HCT116 (cell line): Measurements from ENCODE around the gene EPG5. TPM values are rescaled to one million over a fixed set of nuclear protein-coding genes. Genes with fewer than 3 reads are reported as not detected.

Source experiments
- ATAC-seq: fragments of 200-7000 bp; cut with Tn5 transposase; 2 replicates; pipeline ENCODE4 v1.9.1; 2020; ENCODE audit warnings: mild to moderate bottlenecking, moderate library complexity
- BruUV-seq: library from RNA; stranded (reverse); fragments of 400-500 nt; replicated peaks from 2 replicates; lab custom pipeline; 2021; lab: Mats Ljungman, UMichigan
- CTCF ChIA-PET: fragments of 300-600 bp; sonication (Branson Sonifier 250); formaldehyde crosslinking; loops from one replicate; lab custom pipeline; 2021; ENCODE audit warnings: antibody characterized with exemption; lab: Charles Lee
- POLR2A ChIA-PET: fragments of 300-600, 350-600 bp; sonication (Branson Sonifier 250); formaldehyde crosslinking; loops from one replicate; lab custom pipeline; 2021; ENCODE audit warnings: antibody characterized with exemption; lab: Charles Lee
- RAD21 ChIA-PET, 2 experiments: fragments of 300-600 bp; sonication (Branson Sonifier 250); formaldehyde crosslinking; loops; one replicate each; lab custom pipeline; 2023; ENCODE audit warnings: low total read pairs in 2 of 2; ENCODE audit not compliant: uncharacterized antibody in 2 of 2, unreplicated experiment in 2 of 2, low non-redundant PET in 1 of 2; lab: Charles Lee
- DNase-seq: peaks from one replicate; pipeline ENCODE4 v3.0.0-alpha.2; 2010; ENCODE audit warnings: low read depth, low spot score
- H2AFZ ChIP-seq: fragments of 200-600 bp; shearing (Covaris generic), sonication (generic); 2 replicates; pipeline ENCODE4 v1.6.1; 2017; ENCODE audit warnings: low read depth, mixed run types, mixed read lengths, antibody characterized with exemption, low read length; ENCODE audit not compliant: poor library complexity, severe bottlenecking
- H3K27ac ChIP-seq: 2 replicates; pipeline ENCODE4 v1.5.1; 2012; ENCODE audit warnings: low read depth, low read length
- H3K27me3 ChIP-seq: fragments of 200-600 bp; sonication (generic); 2 replicates; pipeline ENCODE4 v1.6.1; 2016; ENCODE audit warnings: mixed run types, low read length, mixed read lengths; ENCODE audit not compliant: insufficient read depth
- H3K36me3 ChIP-seq, 2 experiments: fragments of 200-500 bp in 1 of 2; fragments of 200-600 bp in 1 of 2; sonication (Bioruptor generic) in 1 of 2; sonication (generic) in 1 of 2; 2 replicates each; pipeline versions ENCODE4 v1.5.1 to v1.6.1; 2014 to 2016; ENCODE audit warnings: low read length in 2 of 2, inconsistent platforms in 1 of 2, mixed read lengths in 1 of 2, mixed run types in 1 of 2; ENCODE audit not compliant: insufficient read depth in 2 of 2, control insufficient read depth in 1 of 2
- H3K4me1 ChIP-seq, 2 experiments: fragments of 200-600 bp in 1 of 2; sonication (generic) in 1 of 2; 2 replicates each; pipeline versions ENCODE4 v1.5.1 to v1.6.1; 2012 to 2017; ENCODE audit warnings: low read length in 2 of 2, inconsistent platforms in 1 of 2, mild to moderate bottlenecking in 1 of 2, mixed read lengths in 1 of 2, mixed run types in 1 of 2, moderate library complexity in 1 of 2; ENCODE audit not compliant: insufficient read depth in 2 of 2, control insufficient read depth in 1 of 2
- H3K4me2 ChIP-seq: fragments of 200-600 bp; sonication (generic); 2 replicates; pipeline ENCODE4 v1.6.1; 2017; ENCODE audit warnings: mixed run types, low read length, mixed read lengths
- H3K4me3 ChIP-seq, 2 experiments: fragments of 200-600 bp in 1 of 2; sonication (generic) in 1 of 2; replicated peaks in 1 of 2; 2 replicates each; pipeline ENCODE4 v1.5.1; 2011 to 2016; ENCODE audit warnings: low read length in 2 of 2, control low read depth in 1 of 2, low read depth in 1 of 2, mild to moderate bottlenecking in 1 of 2, mixed read lengths in 1 of 2, mixed run types in 1 of 2
- H3K79me2 ChIP-seq: fragments of 200-600 bp; sonication (generic); 2 replicates; pipeline ENCODE4 v1.6.1; 2017; ENCODE audit warnings: mild to moderate bottlenecking, mixed run types, low read length, moderate library complexity, mixed read lengths; ENCODE audit not compliant: insufficient read depth
- H3K9ac ChIP-seq: fragments of 200-600 bp; sonication (generic); 2 replicates; pipeline ENCODE4 v1.6.1; 2016; ENCODE audit warnings: low read length, mixed read lengths
- H3K9me2 ChIP-seq: fragments of 200-600 bp; sonication (generic), shearing (Covaris generic); 2 replicates; pipeline ENCODE4 v1.6.1; 2017; ENCODE audit warnings: mixed run types, mild to moderate bottlenecking, moderate library complexity; ENCODE audit not compliant: insufficient read depth
- H3K9me3 ChIP-seq, 2 experiments: fragments of 200-500 bp in 1 of 2; fragments of 200-600 bp in 1 of 2; sonication (Bioruptor generic) in 1 of 2; sonication (generic) in 1 of 2; 2 replicates each; pipeline ENCODE4 v1.6.1; 2014 to 2017; ENCODE audit warnings: low read length in 2 of 2, mixed read lengths in 2 of 2, inconsistent platforms in 1 of 2, low read depth in 1 of 2, mild to moderate bottlenecking in 1 of 2, mixed run types in 1 of 2, moderate library complexity in 1 of 2; ENCODE audit not compliant: control insufficient read depth in 1 of 2, insufficient read depth in 1 of 2
- H4K20me1 ChIP-seq: fragments of 200-600 bp; sonication (generic), shearing (Covaris generic); 2 replicates; pipeline ENCODE4 v1.6.1; 2017; ENCODE audit warnings: mixed run types, mild to moderate bottlenecking, moderate library complexity; ENCODE audit not compliant: insufficient read depth
- CBX3 ChIP-seq: IDR thresholded peaks from 2 replicates; pipeline ENCODE4 v1.6.1; 2012; ENCODE audit warnings: low read depth
- CEBPB ChIP-seq: IDR thresholded peaks from 2 replicates; pipeline ENCODE4 v1.6.1; 2012; ENCODE audit warnings: low read depth
- CTCF ChIP-seq, 3 experiments: fragments of 200-600 bp in 1 of 3; sonication (generic) in 1 of 3; IDR thresholded peaks in 2 of 3; conservative IDR thresholded peaks in 1 of 3; 2 replicates each; pipeline ENCODE4 v1.5.1; 2012 to 2017; ENCODE audit warnings: low read depth in 2 of 3, low read length in 2 of 3, antibody characterized with exemption in 1 of 3, borderline replicate concordance in 1 of 3, control low read depth in 1 of 3, mild to moderate bottlenecking in 1 of 3, mixed read lengths in 1 of 3, mixed run types in 1 of 3, moderate library complexity in 1 of 3; ENCODE audit not compliant: insufficient read depth in 1 of 3
- EZH2phosphoT487 ChIP-seq: fragments of 200-600 bp; IDR thresholded peaks from 2 replicates; pipeline ENCODE4 v1.6.1; 2018; ENCODE audit warnings: antibody characterized with exemption, borderline replicate concordance
- FOSL1 ChIP-seq: IDR thresholded peaks from 2 replicates; pipeline ENCODE4 v1.6.1; 2012; ENCODE audit warnings: low read depth
- JUND ChIP-seq: IDR thresholded peaks from 2 replicates; pipeline ENCODE4 v1.6.1; 2012
- MAX ChIP-seq: IDR thresholded peaks from 2 replicates; pipeline ENCODE4 v1.6.1; 2012
- POLR2A ChIP-seq: IDR thresholded peaks from 2 replicates; pipeline ENCODE4 v1.7.0; 2011; ENCODE audit warnings: borderline replicate concordance; ENCODE audit not compliant: insufficient read depth, insufficient read length; ENCODE audit errors: extremely low read depth
- POLR2AphosphoS5 ChIP-seq: IDR thresholded peaks from 2 replicates; pipeline ENCODE4 v1.6.1; 2011; ENCODE audit warnings: mild to moderate bottlenecking, low read depth, low read length, moderate library complexity
- RAD21 ChIP-seq: IDR thresholded peaks from 2 replicates; pipeline ENCODE4 v1.6.1; 2012; ENCODE audit warnings: low read depth, mild to moderate bottlenecking
- SIN3A ChIP-seq: IDR thresholded peaks from 2 replicates; pipeline ENCODE4 v1.6.1; 2012; ENCODE audit warnings: low read depth
- SP1 ChIP-seq: IDR thresholded peaks from 2 replicates; pipeline ENCODE4 v1.6.1; 2012; ENCODE audit warnings: low read depth
- SRF ChIP-seq: IDR thresholded peaks from 2 replicates; pipeline ENCODE4 v1.6.1; 2012; ENCODE audit warnings: low read depth
- TCF7L2 ChIP-seq: IDR thresholded peaks from 2 replicates; pipeline ENCODE4 v1.7.0; 2011; ENCODE audit warnings: borderline replicate concordance, inconsistent platforms; ENCODE audit not compliant: insufficient read depth, insufficient read length; ENCODE audit errors: extremely low read depth
- YY1 ChIP-seq: IDR thresholded peaks from 2 replicates; pipeline ENCODE4 v1.6.1; 2011; ENCODE audit warnings: low read length, low read depth, moderate library complexity, mild to moderate bottlenecking; ENCODE audit not compliant: insufficient replicate concordance; ENCODE audit errors: extremely low read depth
- ZFX ChIP-seq: fragments of 450-650 bp; IDR thresholded peaks from 2 replicates; pipeline ENCODE4 v1.6.1; 2017
- ZNF274 ChIP-seq: fragments of 200-500 bp; sonication (Bioruptor generic); IDR thresholded peaks from 2 replicates; pipeline ENCODE4 v1.6.1; 2014; ENCODE audit warnings: mild to moderate bottlenecking, low read depth, low read length, inconsistent platforms
- intact Hi-C: fragments of 100-400 bp; cut with micrococcal nuclease; formaldehyde crosslinking; loops from 2 replicates; pipeline ENCODE4 v1.10.0; 2022
- total RNA-seq: library from RNA; stranded (reverse); gene quantifications from one replicate; pipeline ENCODE4 v1.2.1, GENCODE V29; 2021; ENCODE audit not compliant: unreplicated experiment
- TF ChIP-seq, protein P1 (sequence below): IDR thresholded peaks from 2 replicates; pipeline ENCODE4 v1.6.1; 2012

EPG5 gene
- total RNA-seq, 1 experiment from 2014 or later: 12.9 TPM

DNA sequence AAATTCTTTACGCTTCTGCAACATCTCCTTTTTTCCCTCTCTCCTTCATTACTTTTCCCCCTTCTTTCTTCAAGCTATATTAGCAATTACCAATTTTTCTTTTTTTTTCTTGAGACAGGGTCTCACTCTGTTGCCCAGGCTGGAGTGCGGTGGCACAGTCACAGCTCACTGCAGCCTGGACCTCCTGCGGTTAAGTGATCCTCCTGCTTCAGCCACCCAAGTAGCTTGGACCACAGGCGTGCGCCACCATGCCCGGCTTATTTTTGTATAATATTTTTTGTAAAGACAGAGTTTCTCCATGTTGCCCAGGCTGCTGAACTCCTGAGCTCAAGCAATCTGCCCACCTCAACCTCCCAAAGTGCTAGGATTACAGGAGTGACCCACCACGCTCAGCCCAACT is 70.7 kb downstream of the EPG5 start:
- TF ChIP-seq YY1: no peak
- no peak for TF ChIP-seq CTCF (IDR thresholded peaks at IDR 0.05 in 2 of 3, conservative IDR thresholded peaks at IDR 0.05 in 1 of 3; ENCODE audit: borderline replicate concordance in 1 of 3, insufficient read depth in 1 of 3, low read depth in 2 of 3, low read length in 2 of 3)
- TF ChIP-seq SP1: no peak
- no peak for TF ChIP-seq TCF7L2
- no peak for TF ChIP-seq SIN3A
- TF ChIP-seq POLR2A: no peak
- no peak for TF ChIP-seq EZH2phosphoT487
- TF ChIP-seq, protein P1, sequence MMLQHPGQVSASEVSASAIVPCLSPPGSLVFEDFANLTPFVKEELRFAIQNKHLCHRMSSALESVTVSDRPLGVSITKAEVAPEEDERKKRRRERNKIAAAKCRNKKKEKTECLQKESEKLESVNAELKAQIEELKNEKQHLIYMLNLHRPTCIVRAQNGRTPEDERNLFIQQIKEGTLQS: no peak
- no peak for TF ChIP-seq CBX3
- no peak for TF ChIP-seq JUND
- no peak for TF ChIP-seq SRF
- TF ChIP-seq RAD21: no peak
- TF ChIP-seq FOSL1: no peak
- no peak for TF ChIP-seq ZNF274
- TF ChIP-seq MAX: no peak
- no peak for TF ChIP-seq ZFX
- no peak for TF ChIP-seq CEBPB
- no peak for TF ChIP-seq POLR2AphosphoS5
- ChIA-PET RAD21 (no interaction called here), CTCF (interaction anchor here (0.7 to 1.3 kb wide), 3 partner anchors 14 to 78 kb away, joined by 3 to 4 read pairs (median 3); no protein-coding TSS in a partner anchor), POLR2A (no interaction called here)
- H3K4me1 ChIP-seq: no peaks in the 10 kb centered on the region
- no peak overlapping the region for H3K4me2 ChIP-seq
- no peaks in the 10 kb centered on the region for H3K27me3 ChIP-seq
- H3K9ac ChIP-seq: no peak overlapping the region
- H3K9me3 ChIP-seq: no peaks in the 10 kb centered on the region
- no peak overlapping the region for H3K4me3 ChIP-seq
- no peaks in the 10 kb centered on the region for H4K20me1 ChIP-seq
- H3K9me2 ChIP-seq: no peaks in the 10 kb centered on the region
- no peak for ATAC-seq
- no peak for DNase-seq
- H3K36me3 ChIP-seq: peaks cover 0 to 4% of the 10 kb centered on the region in 2 experiments; a peak in 2 of 4 replicates
- no peak overlapping the region for H2AFZ ChIP-seq
- no TSS peak for BruUV-seq
- H3K27ac ChIP-seq: no peak overlapping the region
- intact Hi-C loops: no loop called here
- H3K79me2 ChIP-seq: no peaks in the 10 kb centered on the region
